Keratinocyte (primary cell): ENCODE results near the gene KIF22.

ENCODE experiments used
- EZH2 ChIP-seq: IDR thresholded peaks from one replicate; pipeline ENCODE4 v1.6.1; 2012; ENCODE audit warnings: inconsistent platforms, mild to moderate bottlenecking, low read length, moderate library complexity
- TF ChIP-seq, protein P1 (sequence below), 3 experiments: IDR thresholded peaks in 1 of 3; conservative IDR thresholded peaks in 1 of 3; optimal IDR thresholded peaks in 1 of 3; 2 replicates in 2 of 3; 3 replicates in 1 of 3; pipeline versions ENCODE3 to v1.5.1; 2011; ENCODE audit warnings: low read length in 3 of 3, mild to moderate bottlenecking in 3 of 3, moderate library complexity in 2 of 3, control low read depth in 1 of 3, inconsistent platforms in 1 of 3; ENCODE audit not compliant: insufficient read depth in 2 of 3; ENCODE audit errors: extremely low read depth in 1 of 3

- TF ChIP-seq, protein P1, sequence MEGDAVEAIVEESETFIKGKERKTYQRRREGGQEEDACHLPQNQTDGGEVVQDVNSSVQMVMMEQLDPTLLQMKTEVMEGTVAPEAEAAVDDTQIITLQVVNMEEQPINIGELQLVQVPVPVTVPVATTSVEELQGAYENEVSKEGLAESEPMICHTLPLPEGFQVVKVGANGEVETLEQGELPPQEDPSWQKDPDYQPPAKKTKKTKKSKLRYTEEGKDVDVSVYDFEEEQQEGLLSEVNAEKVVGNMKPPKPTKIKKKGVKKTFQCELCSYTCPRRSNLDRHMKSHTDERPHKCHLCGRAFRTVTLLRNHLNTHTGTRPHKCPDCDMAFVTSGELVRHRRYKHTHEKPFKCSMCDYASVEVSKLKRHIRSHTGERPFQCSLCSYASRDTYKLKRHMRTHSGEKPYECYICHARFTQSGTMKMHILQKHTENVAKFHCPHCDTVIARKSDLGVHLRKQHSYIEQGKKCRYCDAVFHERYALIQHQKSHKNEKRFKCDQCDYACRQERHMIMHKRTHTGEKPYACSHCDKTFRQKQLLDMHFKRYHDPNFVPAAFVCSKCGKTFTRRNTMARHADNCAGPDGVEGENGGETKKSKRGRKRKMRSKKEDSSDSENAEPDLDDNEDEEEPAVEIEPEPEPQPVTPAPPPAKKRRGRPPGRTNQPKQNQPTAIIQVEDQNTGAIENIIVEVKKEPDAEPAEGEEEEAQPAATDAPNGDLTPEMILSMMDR (optimal IDR thresholded peaks at IDR 0.05 in 1 of 3, IDR thresholded peaks at IDR 0.05 in 1 of 3, conservative IDR thresholded peaks at IDR 0.05 in 1 of 3; ENCODE audit: extremely low read depth in 1 of 3, insufficient read depth in 2 of 3, low read length in 3 of 3), result no peak
- no peak for TF ChIP-seq EZH2
Measured at GRCh38 chr16:29854520-29855100, 64.1 kb downstream of the KIF22 start.
